SK-N-SH treated with all-trans-retinoic acid at 6 μM for 48 hours (cell line): ENCODE measurements around the gene PIK3CA.

Source experiments
- ATAC-seq: fragments of 200-7000 bp; cut with Tn5 transposase; 3 replicates; pipeline ENCODE4 v1.9.1; 2020; ENCODE audit warnings: mild to moderate bottlenecking, moderate library complexity
- ARNTL ChIP-seq: fragments of 450-650 bp; formaldehyde crosslinking; IDR thresholded peaks from 2 replicates; pipeline ENCODE4 v1.5.0; 2020; ENCODE audit warnings: low read depth, mild to moderate bottlenecking, moderate library complexity, borderline replicate concordance
- BACH2 ChIP-seq: fragments of 250-450 bp; sonication (Bioruptor Pico); IDR thresholded peaks from 2 replicates; pipeline ENCODE4 v1.9.0; 2021; ENCODE audit warnings: mild to moderate bottlenecking, borderline replicate concordance
- CSDC2 ChIP-seq: fragments of 250-450 bp; sonication (Bioruptor Pico); IDR thresholded peaks from 2 replicates; pipeline ENCODE4 v1.5.0; 2020; ENCODE audit warnings: mild to moderate bottlenecking, moderate library complexity
- ESRRG ChIP-seq: fragments of 250-450 bp; sonication (Bioruptor Pico); IDR thresholded peaks from 2 replicates; pipeline ENCODE4 v1.6.1; 2021; ENCODE audit warnings: mild to moderate bottlenecking
- GLIS3 ChIP-seq: fragments of 250-450 bp; sonication (Bioruptor Pico); IDR thresholded peaks from 2 replicates; pipeline ENCODE4 v1.5.0; 2020; ENCODE audit warnings: mild to moderate bottlenecking, moderate library complexity
- ISL1 ChIP-seq: fragments of 250-450 bp; sonication (Bioruptor Pico); IDR thresholded peaks from 2 replicates; pipeline ENCODE4 v2.1.2; 2022; ENCODE audit warnings: mild to moderate bottlenecking, moderate library complexity
- OSR1 ChIP-seq: fragments of 250-450 bp; sonication (Bioruptor Pico); IDR thresholded peaks from 2 replicates; pipeline ENCODE4 v1.8.0; 2022; ENCODE audit warnings: moderate library complexity, mild to moderate bottlenecking, inconsistent platforms
- PPARA ChIP-seq: fragments of 250-450 bp; sonication (Bioruptor Pico); IDR thresholded peaks from 2 replicates; pipeline ENCODE4 v1.5.0; 2020; ENCODE audit warnings: mild to moderate bottlenecking, borderline replicate concordance
- RARB ChIP-seq: fragments of 250-450 bp; sonication (Bioruptor Pico); IDR thresholded peaks from 2 replicates; pipeline ENCODE4 v1.8.0; 2021; ENCODE audit warnings: mild to moderate bottlenecking, moderate library complexity
- SNAI2 ChIP-seq: fragments of 250-450 bp; sonication (Bioruptor Pico); IDR thresholded peaks from 2 replicates; pipeline ENCODE4 v1.5.0; 2020; ENCODE audit warnings: mild to moderate bottlenecking, moderate library complexity
- TCF4 ChIP-seq: fragments of 250-450 bp; sonication (Bioruptor Pico); IDR thresholded peaks from 2 replicates; pipeline ENCODE4 v1.8.0; 2021; ENCODE audit warnings: mild to moderate bottlenecking, moderate library complexity, borderline replicate concordance
- TOX ChIP-seq: fragments of 250-450 bp; sonication (Bioruptor Pico); IDR thresholded peaks from 2 replicates; pipeline ENCODE4 v1.8.0; 2021; ENCODE audit warnings: mild to moderate bottlenecking, moderate library complexity, borderline replicate concordance
- ZC3H10 ChIP-seq: fragments of 250-450 bp; sonication (Bioruptor Pico); IDR thresholded peaks from 2 replicates; pipeline ENCODE4 v1.5.1; 2021; ENCODE audit warnings: mild to moderate bottlenecking, moderate library complexity
- ZFP3 ChIP-seq: fragments of 250-450 bp; sonication (Bioruptor Pico); IDR thresholded peaks from 2 replicates; pipeline ENCODE4 v1.5.0; 2020; ENCODE audit warnings: mild to moderate bottlenecking, moderate library complexity
- ZFP30 ChIP-seq: fragments of 450-650 bp; formaldehyde crosslinking; IDR thresholded peaks from 2 replicates; pipeline ENCODE4 v1.5.0; 2022; ENCODE audit warnings: mild to moderate bottlenecking, moderate library complexity
- ZNF565 ChIP-seq: fragments of 450-650 bp; formaldehyde crosslinking; conservative IDR thresholded peaks from 2 replicates; pipeline ENCODE4 v1.5.0; 2020; ENCODE audit warnings: low read depth, mild to moderate bottlenecking, moderate library complexity
- ZNF70 ChIP-seq: fragments of 450-650 bp; formaldehyde crosslinking; IDR thresholded peaks from 2 replicates; pipeline ENCODE4 v1.5.0; 2020; ENCODE audit warnings: mild to moderate bottlenecking, moderate library complexity
- ZNF8 ChIP-seq: fragments of 450-650 bp; formaldehyde crosslinking; IDR thresholded peaks from 2 replicates; pipeline ENCODE4 v1.5.0; 2020; ENCODE audit warnings: mild to moderate bottlenecking, moderate library complexity
- TF ChIP-seq, protein P1 (sequence below): fragments of 250-450 bp; sonication (Bioruptor Pico); IDR thresholded peaks from 2 replicates; pipeline ENCODE4 v1.8.0; 2021; ENCODE audit warnings: low read depth, mild to moderate bottlenecking, moderate library complexity, borderline replicate concordance
- TF ChIP-seq, protein P2 (sequence below): fragments of 250-450 bp; sonication (Bioruptor Pico); IDR thresholded peaks from 2 replicates; pipeline ENCODE4 v1.5.1; 2021; ENCODE audit warnings: mild to moderate bottlenecking, moderate library complexity
- TF ChIP-seq, protein P3 (sequence below): fragments of 250-450 bp; sonication (Bioruptor Pico); IDR thresholded peaks from 2 replicates; pipeline ENCODE4 v1.5.0; 2020; ENCODE audit warnings: mild to moderate bottlenecking, moderate library complexity
- TF ChIP-seq, protein P4 (sequence below): fragments of 250-450 bp; sonication (Bioruptor Pico); IDR thresholded peaks from 2 replicates; pipeline ENCODE4 v1.8.0; 2020; ENCODE audit warnings: mild to moderate bottlenecking, moderate library complexity, borderline replicate concordance

Gene PIK3CA

DNA sequence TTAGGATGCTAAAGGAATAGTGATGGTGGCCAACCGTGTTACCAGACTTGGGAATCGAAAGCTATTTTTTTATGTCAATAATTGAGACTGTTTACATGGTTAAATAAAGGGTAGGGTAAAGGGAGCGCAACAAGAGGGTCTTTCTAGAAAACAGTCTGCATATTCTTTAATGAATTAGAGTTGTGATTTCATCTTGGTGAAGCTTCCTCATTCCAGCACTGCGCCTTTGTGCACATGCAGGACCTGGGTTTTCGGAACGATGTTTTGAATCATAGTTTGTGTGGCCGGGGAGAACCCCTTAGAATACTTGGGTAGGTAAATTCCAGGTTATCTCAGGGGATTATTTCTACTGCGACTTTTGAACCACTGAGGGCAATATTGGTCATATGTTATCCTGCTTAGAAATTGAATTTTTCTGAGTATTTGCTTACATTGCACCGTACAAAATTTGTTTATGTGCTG lies 1.3 kb downstream of the PIK3CA start:
- no peak for TF ChIP-seq ISL1
- no peak for TF ChIP-seq PPARA (CRISPR knock-in tag)
- TF ChIP-seq GLIS3, result no peak
- no peak for TF ChIP-seq CSDC2 (CRISPR knock-in tag)
- TF ChIP-seq, protein P1, sequence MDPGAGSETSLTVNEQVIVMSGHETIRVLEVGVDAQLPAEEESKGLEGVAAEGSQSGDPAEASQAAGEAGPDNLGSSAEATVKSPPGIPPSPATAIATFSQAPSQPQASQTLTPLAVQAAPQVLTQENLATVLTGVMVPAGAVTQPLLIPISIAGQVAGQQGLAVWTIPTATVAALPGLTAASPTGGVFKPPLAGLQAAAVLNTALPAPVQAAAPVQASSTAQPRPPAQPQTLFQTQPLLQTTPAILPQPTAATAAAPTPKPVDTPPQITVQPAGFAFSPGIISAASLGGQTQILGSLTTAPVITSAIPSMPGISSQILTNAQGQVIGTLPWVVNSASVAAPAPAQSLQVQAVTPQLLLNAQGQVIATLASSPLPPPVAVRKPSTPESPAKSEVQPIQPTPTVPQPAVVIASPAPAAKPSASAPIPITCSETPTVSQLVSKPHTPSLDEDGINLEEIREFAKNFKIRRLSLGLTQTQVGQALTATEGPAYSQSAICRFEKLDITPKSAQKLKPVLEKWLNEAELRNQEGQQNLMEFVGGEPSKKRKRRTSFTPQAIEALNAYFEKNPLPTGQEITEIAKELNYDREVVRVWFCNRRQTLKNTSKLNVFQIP (CRISPR knock-in tag), result no peak
- no peak for TF ChIP-seq SNAI2 (CRISPR knock-in tag)
- no peak for TF ChIP-seq ESRRG (CRISPR knock-in tag)
- TF ChIP-seq ZC3H10 (CRISPR knock-in tag), result no peak
- no peak for TF ChIP-seq OSR1 (CRISPR knock-in tag)
- TF ChIP-seq ARNTL, result no peak
- no peak for TF ChIP-seq ZFP3 (CRISPR knock-in tag)
- TF ChIP-seq, protein P2, sequence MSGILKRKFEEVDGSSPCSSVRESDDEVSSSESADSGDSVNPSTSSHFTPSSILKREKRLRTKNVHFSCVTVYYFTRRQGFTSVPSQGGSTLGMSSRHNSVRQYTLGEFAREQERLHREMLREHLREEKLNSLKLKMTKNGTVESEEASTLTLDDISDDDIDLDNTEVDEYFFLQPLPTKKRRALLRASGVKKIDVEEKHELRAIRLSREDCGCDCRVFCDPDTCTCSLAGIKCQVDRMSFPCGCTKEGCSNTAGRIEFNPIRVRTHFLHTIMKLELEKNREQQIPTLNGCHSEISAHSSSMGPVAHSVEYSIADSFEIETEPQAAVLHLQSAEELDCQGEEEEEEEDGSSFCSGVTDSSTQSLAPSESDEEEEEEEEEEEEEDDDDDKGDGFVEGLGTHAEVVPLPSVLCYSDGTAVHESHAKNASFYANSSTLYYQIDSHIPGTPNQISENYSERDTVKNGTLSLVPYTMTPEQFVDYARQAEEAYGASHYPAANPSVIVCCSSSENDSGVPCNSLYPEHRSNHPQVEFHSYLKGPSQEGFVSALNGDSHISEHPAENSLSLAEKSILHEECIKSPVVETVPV (CRISPR knock-in tag), result no peak
- TF ChIP-seq BACH2, result no peak
- no peak for TF ChIP-seq ZNF565 (CRISPR knock-in tag)
- no peak for TF ChIP-seq TCF4 (CRISPR knock-in tag)
- TF ChIP-seq ZFP30 (CRISPR knock-in tag), result no peak
- TF ChIP-seq, protein P3, sequence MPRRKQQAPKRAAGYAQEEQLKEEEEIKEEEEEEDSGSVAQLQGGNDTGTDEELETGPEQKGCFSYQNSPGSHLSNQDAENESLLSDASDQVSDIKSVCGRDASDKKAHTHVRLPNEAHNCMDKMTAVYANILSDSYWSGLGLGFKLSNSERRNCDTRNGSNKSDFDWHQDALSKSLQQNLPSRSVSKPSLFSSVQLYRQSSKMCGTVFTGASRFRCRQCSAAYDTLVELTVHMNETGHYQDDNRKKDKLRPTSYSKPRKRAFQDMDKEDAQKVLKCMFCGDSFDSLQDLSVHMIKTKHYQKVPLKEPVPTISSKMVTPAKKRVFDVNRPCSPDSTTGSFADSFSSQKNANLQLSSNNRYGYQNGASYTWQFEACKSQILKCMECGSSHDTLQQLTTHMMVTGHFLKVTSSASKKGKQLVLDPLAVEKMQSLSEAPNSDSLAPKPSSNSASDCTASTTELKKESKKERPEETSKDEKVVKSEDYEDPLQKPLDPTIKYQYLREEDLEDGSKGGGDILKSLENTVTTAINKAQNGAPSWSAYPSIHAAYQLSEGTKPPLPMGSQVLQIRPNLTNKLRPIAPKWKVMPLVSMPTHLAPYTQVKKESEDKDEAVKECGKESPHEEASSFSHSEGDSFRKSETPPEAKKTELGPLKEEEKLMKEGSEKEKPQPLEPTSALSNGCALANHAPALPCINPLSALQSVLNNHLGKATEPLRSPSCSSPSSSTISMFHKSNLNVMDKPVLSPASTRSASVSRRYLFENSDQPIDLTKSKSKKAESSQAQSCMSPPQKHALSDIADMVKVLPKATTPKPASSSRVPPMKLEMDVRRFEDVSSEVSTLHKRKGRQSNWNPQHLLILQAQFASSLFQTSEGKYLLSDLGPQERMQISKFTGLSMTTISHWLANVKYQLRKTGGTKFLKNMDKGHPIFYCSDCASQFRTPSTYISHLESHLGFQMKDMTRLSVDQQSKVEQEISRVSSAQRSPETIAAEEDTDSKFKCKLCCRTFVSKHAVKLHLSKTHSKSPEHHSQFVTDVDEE, result no peak
- TF ChIP-seq RARB, result no peak
- no peak for TF ChIP-seq ZNF70 (CRISPR knock-in tag)
- no peak for ATAC-seq

DNA sequence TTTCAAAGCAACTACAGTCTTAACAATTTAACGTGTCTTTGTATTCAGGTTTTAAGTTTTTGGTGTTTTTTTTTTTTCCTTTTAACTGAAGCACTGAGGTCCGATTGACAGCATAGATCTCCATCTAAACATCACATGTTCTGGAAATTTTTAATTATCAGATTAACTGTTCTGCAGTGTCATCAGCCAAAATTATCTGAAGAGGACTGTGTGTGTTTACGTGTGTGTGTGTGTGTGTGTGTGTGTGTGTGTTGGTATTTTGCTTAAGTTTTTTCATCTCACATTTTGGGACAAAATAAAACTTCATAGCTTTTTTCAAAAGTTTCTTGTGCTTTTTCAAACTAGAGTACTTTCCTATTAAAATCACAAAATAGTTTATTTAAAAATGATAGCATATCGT lies 1.8 kb downstream of the PIK3CA start:
- no peak for ATAC-seq
- TF ChIP-seq TCF4 (CRISPR knock-in tag) (no peak), GLIS3 (no peak), ZNF70 (CRISPR knock-in tag) (no peak), ZNF565 (CRISPR knock-in tag) (no peak), ARNTL (no peak), BACH2 (no peak), ESRRG (CRISPR knock-in tag) (no peak), RARB (no peak), ZFP30 (CRISPR knock-in tag) (no peak), ZNF8 (CRISPR knock-in tag) (no peak), SNAI2 (CRISPR knock-in tag) (no peak), CSDC2 (CRISPR knock-in tag) (no peak), ZC3H10 (CRISPR knock-in tag) (no peak), ZFP3 (CRISPR knock-in tag) (no peak), TOX (CRISPR knock-in tag) (no peak)
- TF ChIP-seq, protein P4, sequence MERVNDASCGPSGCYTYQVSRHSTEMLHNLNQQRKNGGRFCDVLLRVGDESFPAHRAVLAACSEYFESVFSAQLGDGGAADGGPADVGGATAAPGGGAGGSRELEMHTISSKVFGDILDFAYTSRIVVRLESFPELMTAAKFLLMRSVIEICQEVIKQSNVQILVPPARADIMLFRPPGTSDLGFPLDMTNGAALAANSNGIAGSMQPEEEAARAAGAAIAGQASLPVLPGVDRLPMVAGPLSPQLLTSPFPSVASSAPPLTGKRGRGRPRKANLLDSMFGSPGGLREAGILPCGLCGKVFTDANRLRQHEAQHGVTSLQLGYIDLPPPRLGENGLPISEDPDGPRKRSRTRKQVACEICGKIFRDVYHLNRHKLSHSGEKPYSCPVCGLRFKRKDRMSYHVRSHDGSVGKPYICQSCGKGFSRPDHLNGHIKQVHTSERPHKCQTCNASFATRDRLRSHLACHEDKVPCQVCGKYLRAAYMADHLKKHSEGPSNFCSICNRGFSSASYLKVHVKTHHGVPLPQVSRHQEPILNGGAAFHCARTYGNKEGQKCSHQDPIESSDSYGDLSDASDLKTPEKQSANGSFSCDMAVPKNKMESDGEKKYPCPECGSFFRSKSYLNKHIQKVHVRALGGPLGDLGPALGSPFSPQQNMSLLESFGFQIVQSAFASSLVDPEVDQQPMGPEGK (CRISPR knock-in tag), result no peak
- TF ChIP-seq, protein P2 (CRISPR knock-in tag), result no peak
- TF ChIP-seq, protein P1 (CRISPR knock-in tag), result no peak
